Esophagus mucosa (tissue), 1 donor: Measurements from ENCODE around the gene EFEMP2. TPM values are rescaled to one million over a fixed set of nuclear protein-coding genes. Genes with fewer than 3 reads are reported as not detected.

Source experiments
- ATAC-seq: fragments of 200-7000 bp; cut with Tn5 transposase; one replicate; pipeline ENCODE4 v1.9.1; 2020
- total RNA-seq: library from RNA; stranded (reverse); gene quantifications from one replicate; pipeline ENCODE4 v1.2.4, GENCODE V29; 2023
- donor health status: DM: yes; HTN: yes; CAD: no.

EFEMP2 gene
- total RNA-seq, 1 donor from 2014 or later: 4.6 TPM

GRCh38 chr11:65884716-65885092 is 12.1 kb upstream of the EFEMP2 start:
- peak; percentile 34 for ATAC-seq

DNA sequence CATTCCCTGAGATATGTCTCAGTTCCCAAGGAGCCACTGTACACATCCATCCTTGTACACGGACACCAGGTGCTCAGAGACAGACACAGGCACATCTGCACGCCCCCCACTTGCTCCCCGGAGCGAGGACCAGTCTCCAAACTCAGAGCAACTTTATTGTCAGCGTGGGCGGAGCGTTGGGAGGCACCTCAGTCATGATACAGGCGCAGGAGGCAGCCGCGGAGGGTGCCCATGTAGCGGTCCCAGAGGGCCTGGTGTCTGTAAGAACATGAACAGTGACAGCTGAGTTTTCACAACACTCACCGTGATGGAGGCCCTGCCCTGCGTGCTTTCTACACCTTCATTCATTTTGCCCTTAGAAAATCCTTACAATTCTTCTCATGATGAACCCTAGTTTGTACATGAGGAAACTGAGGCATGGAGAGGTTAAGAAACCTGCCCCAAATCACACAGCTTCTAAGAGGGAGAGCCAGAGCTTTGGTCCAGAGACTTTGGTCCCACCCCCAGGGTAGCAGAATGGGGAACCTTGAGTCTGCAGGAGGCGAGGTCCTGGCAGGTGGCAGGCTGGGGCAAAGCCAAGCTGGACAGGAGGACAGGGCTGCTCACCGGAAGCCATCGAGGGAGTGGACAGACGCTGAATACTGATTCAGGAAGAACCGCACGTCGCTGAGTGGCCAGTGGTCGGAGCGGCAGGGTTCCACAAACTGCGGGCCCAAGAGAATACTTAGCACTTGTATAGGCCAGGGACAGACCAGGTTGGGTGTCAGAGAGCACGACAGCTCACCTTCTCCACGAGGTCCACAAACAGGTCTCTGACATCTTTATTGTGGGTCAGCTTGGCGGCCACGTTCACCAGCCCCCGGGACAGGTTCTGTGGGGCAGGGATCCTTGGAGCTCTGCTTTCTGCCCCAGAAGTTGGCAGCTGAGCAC is 11.5 kb upstream of the EFEMP2 start:
- no peak for ATAC-seq

DNA sequence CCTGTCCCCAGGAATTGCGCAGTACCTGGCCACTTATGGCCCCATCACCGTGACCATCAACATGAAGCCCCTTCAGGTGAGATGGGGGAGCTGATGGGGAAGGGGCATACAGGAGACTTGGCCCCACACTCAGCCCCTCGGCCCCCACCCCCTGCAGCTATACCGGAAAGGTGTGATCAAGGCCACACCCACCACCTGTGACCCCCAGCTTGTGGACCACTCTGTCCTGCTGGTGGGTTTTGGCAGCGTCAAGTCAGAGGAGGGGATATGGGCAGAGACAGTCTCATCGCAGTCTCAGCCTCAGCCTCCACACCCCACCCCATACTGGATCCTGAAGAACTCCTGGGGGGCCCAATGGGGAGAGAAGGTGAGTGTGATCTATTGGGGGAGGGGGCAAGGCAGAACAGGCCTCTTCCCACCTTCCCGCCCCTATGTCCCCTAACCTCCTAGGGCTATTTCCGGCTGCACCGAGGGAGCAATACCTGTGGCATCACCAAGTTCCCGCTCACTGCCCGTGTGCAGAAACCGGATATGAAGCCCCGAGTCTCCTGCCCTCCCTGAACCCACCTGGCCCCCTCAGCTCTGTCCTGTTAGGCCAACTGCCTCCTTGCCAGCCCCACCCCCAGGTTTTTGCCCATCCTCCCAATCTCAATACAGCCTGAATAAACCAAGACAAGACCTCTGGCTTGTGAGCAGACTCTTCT is 10.6 kb upstream of the EFEMP2 start:
- no peak for ATAC-seq

GRCh38 chr11:65882120-65883057 is 9.8 kb upstream of the EFEMP2 start:
- ATAC-seq: no peak

- ATAC-seq: no peak
These were observed 8.3 kb upstream of the EFEMP2 start for GRCh38 chr11:65880844-65881421.

DNA sequence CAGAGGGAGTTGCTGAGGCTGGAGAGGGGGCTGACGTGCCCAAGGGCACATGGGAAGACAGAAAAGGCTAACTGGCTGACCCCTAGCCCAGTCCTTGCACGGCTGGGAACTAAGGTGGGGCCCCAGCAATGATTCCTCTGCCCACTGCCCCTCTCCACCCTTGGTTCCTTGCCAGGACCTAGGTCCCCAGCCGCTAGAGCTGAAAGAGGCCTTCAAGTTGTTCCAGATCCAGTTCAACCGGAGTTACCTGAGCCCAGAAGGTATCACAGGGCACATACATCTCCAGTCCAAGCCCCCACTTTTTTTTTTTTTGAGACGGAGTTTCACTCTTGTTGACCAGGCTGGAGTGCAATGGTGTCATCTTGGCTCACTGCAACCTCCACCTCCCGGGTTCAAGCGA is 7.4 kb upstream of the EFEMP2 start:
- no peak for ATAC-seq

DNA sequence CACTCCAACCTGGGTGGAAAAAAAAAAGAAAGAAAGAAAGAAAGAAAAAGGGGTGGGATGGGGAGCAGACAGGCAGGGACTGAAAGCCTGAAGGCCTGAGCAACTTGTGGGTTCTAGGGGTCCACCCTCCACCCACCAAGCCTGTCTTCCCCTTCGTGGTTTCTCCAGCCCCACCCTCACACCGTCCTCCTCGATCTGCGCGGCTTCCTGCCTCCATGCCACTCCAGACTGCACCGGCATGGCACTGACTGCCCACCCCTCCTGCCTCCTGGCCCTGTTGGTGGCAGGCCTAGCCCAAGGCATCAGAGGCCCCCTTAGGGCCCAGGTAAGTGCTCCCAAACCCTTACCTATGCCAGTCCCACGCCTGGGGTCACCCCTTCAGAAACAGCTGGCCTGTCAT is 7.0 kb upstream of the EFEMP2 start, which contains the start of gene CTSW:
CTSW (plus strand) TSS at position 221 of the 400 bp plus-strand sequence; CDS start at position 239, 18 bp downstream.
- peak; percentile 6 for ATAC-seq

- ATAC-seq: peak; percentile 92
These were observed 937 bp upstream of the EFEMP2 start for GRCh38 chr11:65873318-65874156.

DNA sequence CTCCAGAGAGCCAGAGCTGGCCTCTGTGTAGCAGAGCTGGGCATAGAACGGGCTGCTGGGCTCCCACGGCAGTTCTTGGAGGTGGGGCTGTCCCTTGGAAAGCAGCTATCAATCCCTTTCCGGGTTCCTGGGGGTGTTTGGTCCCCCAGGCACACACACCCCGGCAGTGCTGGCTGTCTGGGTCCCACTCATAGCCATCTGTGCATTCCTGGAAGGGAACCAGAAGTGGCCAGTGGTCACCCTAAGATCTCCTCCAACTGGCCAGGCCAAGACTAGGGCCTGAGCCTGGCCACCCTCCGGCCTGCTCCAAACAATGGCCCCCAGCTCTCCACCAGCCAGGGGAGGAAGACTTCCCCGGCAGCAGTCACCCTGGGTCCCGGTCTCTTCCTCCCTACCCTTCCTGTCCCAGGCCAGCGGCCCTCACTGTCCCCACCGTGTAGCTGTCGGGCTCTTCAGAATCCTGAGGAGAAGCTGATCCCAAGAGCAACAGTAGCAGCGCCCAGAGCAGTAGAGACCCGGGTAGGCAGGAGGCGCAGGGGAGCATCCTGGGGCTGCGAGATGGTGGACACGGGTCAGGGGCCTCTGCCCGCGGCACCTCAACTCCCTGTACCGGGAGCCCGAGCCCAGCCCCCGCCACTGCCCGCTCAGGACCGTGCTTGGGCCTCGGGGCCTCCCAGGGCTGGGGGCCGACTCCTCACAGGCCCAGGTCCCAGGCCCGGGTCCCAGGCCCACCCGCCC is 620 bp downstream of the EFEMP2 start:
- no peak for ATAC-seq

GRCh38 chr11:65870706-65871681 is 1.6 kb downstream of the EFEMP2 start:
- no peak for ATAC-seq

GRCh38 chr11:65870307-65870658 is 2.3 kb downstream of the EFEMP2 start:
- no peak for ATAC-seq

- no peak for ATAC-seq
These were observed 2.8 kb downstream of the EFEMP2 start for GRCh38 chr11:65869643-65870306.

GRCh38 chr11:65868907-65869306 is 3.7 kb downstream of the EFEMP2 start:
- ATAC-seq: no peak

DNA sequence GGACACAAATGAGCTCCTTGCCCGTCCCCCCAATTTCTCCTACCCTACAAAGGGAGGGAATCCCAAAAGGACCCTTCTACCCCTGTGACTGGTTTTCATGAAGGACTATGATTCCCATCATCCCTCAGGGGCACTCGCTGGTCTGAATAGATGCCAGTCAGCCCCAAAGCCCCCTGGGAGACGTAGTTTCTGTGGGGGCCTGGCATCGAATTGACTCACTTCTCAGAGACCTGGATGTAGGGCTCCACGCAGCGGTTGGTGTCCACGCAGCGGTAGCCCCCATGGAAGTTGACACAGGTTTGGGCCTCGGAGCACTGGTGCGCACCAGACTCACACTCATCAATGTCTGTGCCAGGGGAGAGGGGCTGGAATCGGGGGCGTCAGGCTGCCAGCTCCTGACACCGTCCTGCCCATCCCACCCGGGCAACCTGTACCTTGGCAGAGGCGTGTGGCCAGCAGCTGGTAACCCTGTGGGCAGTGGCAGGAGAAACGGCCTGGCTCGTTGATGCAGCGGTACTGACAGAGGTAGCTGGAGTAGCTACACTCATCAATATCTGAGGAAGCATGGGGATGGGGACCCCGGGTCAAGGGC is 4.4 kb downstream of the EFEMP2 start:
- no peak for ATAC-seq

DNA sequence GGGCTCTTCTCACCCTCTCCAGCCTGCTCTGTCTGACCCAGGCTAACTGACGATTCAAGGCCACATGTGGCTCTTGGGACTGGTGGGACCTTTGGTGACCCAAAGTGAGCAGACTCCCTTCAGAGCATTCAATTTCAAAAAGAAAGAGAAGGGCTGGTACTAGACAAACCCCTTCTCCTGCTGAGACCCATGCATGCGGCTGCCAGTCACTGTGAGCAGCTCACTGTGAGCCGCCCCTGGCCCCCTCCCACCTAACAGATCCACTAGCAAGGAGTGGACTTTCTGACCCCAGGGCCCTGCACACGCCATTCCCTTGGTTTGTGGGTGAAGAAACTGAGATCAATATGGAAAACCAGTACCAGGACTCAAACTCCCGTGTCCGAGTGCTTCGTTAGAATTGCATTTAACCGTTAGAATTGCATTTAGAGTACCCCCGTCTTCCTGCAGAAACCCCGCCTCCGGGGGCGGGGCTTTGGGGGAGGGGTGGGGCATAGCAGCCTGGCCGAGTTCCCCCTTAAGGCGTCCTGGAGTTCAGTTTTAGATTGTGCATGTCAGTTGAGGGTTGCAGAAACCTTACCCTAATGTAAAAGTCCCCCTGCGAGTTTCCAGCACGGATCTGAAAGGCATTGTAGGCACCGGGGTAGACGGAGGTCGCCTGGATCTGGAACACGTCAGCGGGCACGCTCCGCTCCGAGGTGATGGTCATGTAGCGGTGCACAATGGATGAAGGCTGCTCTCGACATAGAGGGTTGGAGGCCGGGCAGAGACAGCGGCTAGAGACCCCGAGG is 5.1 kb downstream of the EFEMP2 start:
- ATAC-seq: no peak

DNA sequence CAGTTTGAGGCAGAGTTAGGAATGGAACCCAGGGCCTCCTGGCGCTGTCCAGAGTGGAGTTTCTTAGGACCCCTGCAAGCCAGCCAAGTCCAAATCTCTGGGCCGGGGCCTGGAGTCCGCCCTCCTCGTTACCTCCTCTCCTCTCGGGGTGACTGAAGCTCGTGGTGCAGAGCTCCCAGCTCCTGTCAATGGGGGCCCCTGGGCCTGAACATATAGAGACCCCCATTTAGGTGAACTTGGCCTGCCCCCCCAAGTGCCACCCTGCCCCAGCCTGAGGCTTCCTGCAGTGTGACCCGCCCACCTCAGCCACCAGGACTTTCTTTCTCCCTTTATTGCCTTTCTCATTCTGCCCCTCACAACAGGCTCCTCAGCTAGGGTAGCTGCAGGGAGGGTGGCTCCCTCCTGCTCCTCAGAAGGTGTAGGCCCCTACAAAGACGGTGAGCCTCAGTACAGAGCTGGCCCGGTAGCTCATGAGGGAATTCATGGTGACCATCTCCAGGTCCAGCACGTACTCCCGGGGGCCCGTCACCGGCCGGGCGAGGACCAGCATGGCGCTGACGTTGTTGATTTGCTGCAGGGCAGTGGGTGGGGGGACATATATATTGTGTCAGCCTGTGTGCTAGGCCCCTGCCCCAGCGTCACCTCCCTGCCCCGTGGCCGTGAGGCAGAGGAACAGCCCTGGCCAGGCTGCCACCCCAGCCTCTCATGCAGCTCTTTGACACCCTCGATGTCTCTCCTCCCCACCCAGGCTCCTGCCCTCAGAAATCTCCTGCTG is 5.9 kb downstream of the EFEMP2 start:
- ATAC-seq: no peak
